Parathyroid adenoma (tissue), 2 donors: ENCODE data around the gene NDUFS5.
"Not testable (repeated sequence)": the region's sequence is repeated elsewhere in the genome, so short reads cannot be mapped to it uniquely, and the experiment has no call there.

ENCODE experiments used
- H2AFZ ChIP-seq: fragments of 300-600 bp; sonication (generic); one replicate; pipeline ENCODE4 v1.7.0; 2017; ENCODE audit warnings: antibody characterized with exemption, mild to moderate bottlenecking
- H3K27ac ChIP-seq: fragments of 300-600 bp; sonication (generic); one replicate; pipeline ENCODE4 v1.7.0; 2017
- H3K27me3 ChIP-seq: fragments of 300-600 bp; sonication (generic); one replicate; pipeline ENCODE4 v1.7.0; 2017; ENCODE audit warnings: low read length; ENCODE audit not compliant: control insufficient read depth, insufficient read depth
- H3K36me3 ChIP-seq: fragments of 300-600 bp; sonication (generic); one replicate; pipeline ENCODE4 v1.7.0; 2017; ENCODE audit warnings: low read length; ENCODE audit not compliant: control insufficient read depth, insufficient read depth
- H3K4me1 ChIP-seq: fragments of 300-600 bp; sonication (generic); one replicate; pipeline ENCODE4 v1.7.0; 2017; ENCODE audit warnings: control low read depth
- H3K4me2 ChIP-seq: fragments of 300-600 bp; sonication (generic); one replicate; pipeline ENCODE4 v1.7.0; 2017; ENCODE audit warnings: low read length
- H3K4me3 ChIP-seq: fragments of 300-600 bp; sonication (generic); one replicate; pipeline ENCODE4 v1.7.0; 2017; ENCODE audit warnings: low read depth, low read length
- H3K79me2 ChIP-seq: fragments of 300-600 bp; sonication (generic); one replicate; pipeline ENCODE4 v1.7.0; 2017; ENCODE audit warnings: control low read depth
- H3K9ac ChIP-seq: fragments of 300-600 bp; sonication (generic); one replicate; pipeline ENCODE4 v1.7.0; 2017; ENCODE audit warnings: mild to moderate bottlenecking
- H3K9me3 ChIP-seq: fragments of 300-600 bp; sonication (generic); one replicate; pipeline ENCODE4 v1.7.0; 2017; ENCODE audit warnings: low read length; ENCODE audit not compliant: control insufficient read depth
- TF ChIP-seq, protein P1 (sequence below): fragments of 300-600 bp; sonication (generic); IDR thresholded peaks from one replicate; pipeline ENCODE4 v1.7.0; 2017; ENCODE audit warnings: antibody characterized with exemption, mild to moderate bottlenecking
- donor health status: primary hyperparathyroidism.

Gene NDUFS5

GRCh38 chr1:39026051-39026865 is at the start of gene NDUFS5:
Gene NDUFS5, plus strand, starts transcription at chr1:39026350. Its CDS starts 2,375 bp downstream, at chr1:39028725.
- H3K27ac ChIP-seq: peak within 1 kb of the TSS; percentile 88
- peak within 1 kb of the TSS; percentile 59 for H3K4me2 ChIP-seq
- TF ChIP-seq, protein P1, sequence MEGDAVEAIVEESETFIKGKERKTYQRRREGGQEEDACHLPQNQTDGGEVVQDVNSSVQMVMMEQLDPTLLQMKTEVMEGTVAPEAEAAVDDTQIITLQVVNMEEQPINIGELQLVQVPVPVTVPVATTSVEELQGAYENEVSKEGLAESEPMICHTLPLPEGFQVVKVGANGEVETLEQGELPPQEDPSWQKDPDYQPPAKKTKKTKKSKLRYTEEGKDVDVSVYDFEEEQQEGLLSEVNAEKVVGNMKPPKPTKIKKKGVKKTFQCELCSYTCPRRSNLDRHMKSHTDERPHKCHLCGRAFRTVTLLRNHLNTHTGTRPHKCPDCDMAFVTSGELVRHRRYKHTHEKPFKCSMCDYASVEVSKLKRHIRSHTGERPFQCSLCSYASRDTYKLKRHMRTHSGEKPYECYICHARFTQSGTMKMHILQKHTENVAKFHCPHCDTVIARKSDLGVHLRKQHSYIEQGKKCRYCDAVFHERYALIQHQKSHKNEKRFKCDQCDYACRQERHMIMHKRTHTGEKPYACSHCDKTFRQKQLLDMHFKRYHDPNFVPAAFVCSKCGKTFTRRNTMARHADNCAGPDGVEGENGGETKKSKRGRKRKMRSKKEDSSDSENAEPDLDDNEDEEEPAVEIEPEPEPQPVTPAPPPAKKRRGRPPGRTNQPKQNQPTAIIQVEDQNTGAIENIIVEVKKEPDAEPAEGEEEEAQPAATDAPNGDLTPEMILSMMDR: no peak
- no peaks in the 10 kb centered on the region for H3K9me3 ChIP-seq
- H3K4me1 ChIP-seq: no peaks in the 10 kb centered on the region
- H3K4me3 ChIP-seq: peak within 1 kb of the TSS; percentile 91
- no peaks in the 10 kb centered on the region for H3K79me2 ChIP-seq
- H3K27me3 ChIP-seq: no peaks in the 10 kb centered on the region
- peak within 1 kb of the TSS; percentile 92 for H2AFZ ChIP-seq
- H3K36me3 ChIP-seq: no peaks in the 10 kb centered on the region
- peak within 1 kb of the TSS; percentile 23 for H3K9ac ChIP-seq

- H3K9me3 ChIP-seq, H3K36me3 ChIP-seq, H3K4me1 ChIP-seq, H3K9ac ChIP-seq, H3K4me3 ChIP-seq, H3K4me2 ChIP-seq, H3K27me3 ChIP-seq, H3K27ac ChIP-seq, H2AFZ ChIP-seq, H3K79me2 ChIP-seq: not testable (repeated sequence)
Measured at GRCh38 chr1:38977399-38978244, 48.5 kb upstream of the NDUFS5 start.

DNA sequence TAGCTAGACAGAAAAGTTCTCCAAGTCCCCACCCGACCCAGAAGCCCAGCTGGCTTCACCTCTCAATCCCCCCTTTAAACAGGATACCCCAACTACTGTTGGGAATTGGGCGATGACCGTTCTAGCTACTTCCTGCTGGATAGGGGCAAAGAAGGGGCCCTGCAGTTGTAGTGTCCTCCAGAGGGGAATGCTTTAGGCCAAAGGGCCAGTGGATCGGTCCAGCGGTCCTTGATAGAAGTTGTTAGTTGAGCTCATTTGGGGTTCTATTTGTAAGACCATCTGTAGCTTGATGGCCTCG is 48.0 kb upstream of the NDUFS5 start:
- H3K4me1 ChIP-seq, H3K27me3 ChIP-seq, H3K4me2 ChIP-seq, H3K9me3 ChIP-seq, H3K79me2 ChIP-seq, H3K27ac ChIP-seq, H3K36me3 ChIP-seq, H3K9ac ChIP-seq, H3K4me3 ChIP-seq, H2AFZ ChIP-seq: not testable (repeated sequence)

DNA sequence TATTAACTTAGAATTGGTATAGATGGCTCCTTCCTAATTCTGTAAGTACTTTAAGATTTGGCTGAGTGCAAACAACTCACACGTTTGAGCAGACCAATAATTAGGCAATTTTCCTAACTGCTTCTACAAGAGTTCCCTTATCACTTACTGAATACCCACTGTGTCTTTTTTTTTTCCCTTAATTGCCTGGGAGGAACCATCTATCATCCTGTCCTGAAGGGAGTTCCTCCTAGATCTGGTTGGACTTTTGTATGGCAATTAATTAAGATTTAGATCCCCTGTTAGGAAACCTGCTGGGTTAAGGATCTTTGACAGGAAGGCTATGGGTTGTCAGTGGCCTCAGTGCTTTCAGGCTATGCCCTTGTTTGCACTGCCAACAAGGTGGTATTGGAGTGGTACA is 46.8 kb upstream of the NDUFS5 start:
- not testable (repeated sequence) for H3K79me2 ChIP-seq, H2AFZ ChIP-seq, H3K27ac ChIP-seq, H3K4me2 ChIP-seq, H3K4me3 ChIP-seq, H3K27me3 ChIP-seq, H3K9me3 ChIP-seq, H3K4me1 ChIP-seq, H3K9ac ChIP-seq, H3K36me3 ChIP-seq

- peak overlapping the region; percentile 87 for H3K27ac ChIP-seq
Measured at GRCh38 chr1:38989979-38990378, 36.2 kb upstream of the NDUFS5 start.

DNA sequence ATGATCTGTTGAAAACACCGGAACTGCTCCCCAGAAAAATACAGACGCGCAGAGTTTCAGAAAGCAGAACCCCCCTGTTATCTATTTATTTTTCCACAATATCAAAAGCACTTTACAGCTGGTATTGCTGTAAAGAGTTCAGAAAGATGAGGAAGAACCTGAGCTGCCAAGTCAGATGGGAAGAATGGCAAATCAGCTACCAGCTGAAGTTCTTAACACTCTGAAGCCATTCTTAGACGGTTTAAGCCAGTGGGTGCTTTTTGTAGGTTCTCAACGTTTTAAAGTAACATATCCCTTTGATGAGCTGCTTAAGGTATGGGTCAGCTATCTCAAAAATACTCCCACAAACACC is 35.8 kb upstream of the NDUFS5 start:
- Histone ChIP-seq H3K9me3 (no peaks in the 10 kb centered on the region), H2AFZ (peak overlapping the region; percentile 93), H3K4me3 (peak overlapping the region; percentile 60), H3K36me3 (no peaks in the 10 kb centered on the region), H3K79me2 (peaks cover 14% of the 10 kb centered on the region), H3K9ac (no peak overlapping the region), H3K4me1 (peaks cover 4% of the 10 kb centered on the region), H3K27ac (peak overlapping the region; percentile 87), H3K27me3 (no peaks in the 10 kb centered on the region), H3K4me2 (peak overlapping the region; percentile 86)
- TF ChIP-seq, protein P1: no peak

More at GRCh38 chr1:38989979-38990378, 36.2 kb upstream of the NDUFS5 start:
- Histone ChIP-seq H3K4me1 (peaks cover 4% of the 10 kb centered on the region), H3K79me2 (peaks cover 12% of the 10 kb centered on the region), H3K36me3 (no peaks in the 10 kb centered on the region), H2AFZ (peak overlapping the region; percentile 93), H3K9ac (no peak overlapping the region), H3K9me3 (no peaks in the 10 kb centered on the region), H3K27me3 (no peaks in the 10 kb centered on the region), H3K4me2 (peak overlapping the region; percentile 86), H3K4me3 (peak overlapping the region; percentile 60)
- TF ChIP-seq, protein P1: no peak
